WTC11 (cell line): ENCODE measurements around the gene TPM2.
A peak's percentile ranks its signal among the peaks of the same experiment; 100 is the strongest.

Experiments used
- ETV6 ChIP-seq: sonication (generic); formaldehyde crosslinking; IDR thresholded peaks from 2 replicates; pipeline ENCODE4 v1.8.1; 2022; ENCODE audit warnings: mild to moderate bottlenecking, missing genetic modification reagents
- FOXJ3 ChIP-seq: sonication (generic); formaldehyde crosslinking; IDR thresholded peaks from 2 replicates; pipeline ENCODE4 v1.9.0; 2021; ENCODE audit warnings: missing genetic modification reagents, mild to moderate bottlenecking, borderline replicate concordance
- JUN ChIP-seq: sonication (generic); formaldehyde crosslinking; IDR thresholded peaks from 2 replicates; pipeline ENCODE4 v1.8.0; 2023; ENCODE audit warnings: mild to moderate bottlenecking, missing genetic modification reagents
- NFE2L1 ChIP-seq: sonication (generic); formaldehyde crosslinking; IDR thresholded peaks from 2 replicates; pipeline ENCODE4 v1.8.1; 2023; ENCODE audit warnings: missing genetic modification reagents
- TCF7 ChIP-seq: sonication (generic); formaldehyde crosslinking; IDR thresholded peaks from 2 replicates; pipeline ENCODE4 v1.8.0; 2022; ENCODE audit warnings: mild to moderate bottlenecking, low read depth, missing genetic modification reagents, moderate library complexity
- TEAD4 ChIP-seq: sonication (generic); formaldehyde crosslinking; IDR thresholded peaks from 2 replicates; pipeline ENCODE4 v1.8.0; 2022; ENCODE audit warnings: mild to moderate bottlenecking, missing genetic modification reagents
- ZBTB21 ChIP-seq: sonication (generic); formaldehyde crosslinking; IDR thresholded peaks from 2 replicates; pipeline ENCODE4 v1.8.1; 2023; ENCODE audit warnings: mild to moderate bottlenecking, missing genetic modification reagents, borderline replicate concordance
- ZNF416 ChIP-seq: fragments of 250-450 bp; sonication (Bioruptor Pico); IDR thresholded peaks from 2 replicates; pipeline ENCODE4 v1.9.0; 2021; ENCODE audit warnings: mild to moderate bottlenecking, inconsistent platforms
- TF ChIP-seq, protein P1 (sequence below): fragments of 200-600 bp; IDR thresholded peaks from 2 replicates; pipeline ENCODE4 v1.8.0; 2022; ENCODE audit warnings: antibody characterized with exemption
- TF ChIP-seq, protein P2 (sequence below): sonication (generic); formaldehyde crosslinking; IDR thresholded peaks from 2 replicates; pipeline ENCODE4 v1.8.0; 2022; ENCODE audit warnings: mild to moderate bottlenecking, missing genetic modification reagents
- TF ChIP-seq, protein P3 (sequence below): sonication (generic); formaldehyde crosslinking; IDR thresholded peaks from 2 replicates; pipeline ENCODE4 v1.8.0; 2023; ENCODE audit warnings: mild to moderate bottlenecking, missing genetic modification reagents

DNA sequence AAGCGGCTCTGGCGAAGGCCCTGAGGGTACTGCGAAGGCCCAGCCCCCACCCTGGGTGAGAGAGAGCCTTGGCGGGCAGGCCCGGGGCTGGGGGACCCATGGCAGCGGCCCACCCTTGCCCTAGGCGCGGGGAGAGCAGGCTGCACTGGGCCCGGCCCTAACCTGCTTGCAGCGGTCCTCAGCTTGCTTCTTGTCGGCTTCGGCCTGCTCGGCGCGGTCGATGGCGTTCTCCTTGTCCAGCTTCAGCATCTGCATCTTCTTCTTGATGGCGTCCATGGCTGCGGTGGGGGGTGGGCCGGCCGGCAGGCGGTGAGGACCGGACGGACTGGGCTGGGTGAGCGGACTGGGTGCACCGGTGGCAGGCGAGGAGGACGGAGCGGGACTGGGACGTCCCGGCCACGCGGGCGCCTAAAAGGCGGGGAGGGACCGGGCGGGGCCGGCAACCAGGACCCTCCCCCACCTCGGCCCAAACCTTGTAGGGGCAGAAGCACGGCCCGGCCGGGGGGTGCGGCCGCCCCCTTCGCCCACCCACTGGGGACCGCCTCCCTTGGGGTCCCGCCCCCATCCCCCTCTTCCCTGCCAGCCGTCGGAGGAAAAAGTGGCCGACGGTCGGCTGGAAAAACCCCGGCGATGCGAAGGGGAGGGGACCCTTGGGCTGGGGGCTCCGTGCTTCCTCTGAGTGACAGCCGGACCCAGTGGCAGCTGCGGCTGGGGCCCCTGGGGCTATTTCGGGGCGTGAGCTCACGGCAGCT, at the start of gene TPM2:
- no peak for TF ChIP-seq TCF7 (CRISPR knock-in tag)
- TF ChIP-seq, protein P1, sequence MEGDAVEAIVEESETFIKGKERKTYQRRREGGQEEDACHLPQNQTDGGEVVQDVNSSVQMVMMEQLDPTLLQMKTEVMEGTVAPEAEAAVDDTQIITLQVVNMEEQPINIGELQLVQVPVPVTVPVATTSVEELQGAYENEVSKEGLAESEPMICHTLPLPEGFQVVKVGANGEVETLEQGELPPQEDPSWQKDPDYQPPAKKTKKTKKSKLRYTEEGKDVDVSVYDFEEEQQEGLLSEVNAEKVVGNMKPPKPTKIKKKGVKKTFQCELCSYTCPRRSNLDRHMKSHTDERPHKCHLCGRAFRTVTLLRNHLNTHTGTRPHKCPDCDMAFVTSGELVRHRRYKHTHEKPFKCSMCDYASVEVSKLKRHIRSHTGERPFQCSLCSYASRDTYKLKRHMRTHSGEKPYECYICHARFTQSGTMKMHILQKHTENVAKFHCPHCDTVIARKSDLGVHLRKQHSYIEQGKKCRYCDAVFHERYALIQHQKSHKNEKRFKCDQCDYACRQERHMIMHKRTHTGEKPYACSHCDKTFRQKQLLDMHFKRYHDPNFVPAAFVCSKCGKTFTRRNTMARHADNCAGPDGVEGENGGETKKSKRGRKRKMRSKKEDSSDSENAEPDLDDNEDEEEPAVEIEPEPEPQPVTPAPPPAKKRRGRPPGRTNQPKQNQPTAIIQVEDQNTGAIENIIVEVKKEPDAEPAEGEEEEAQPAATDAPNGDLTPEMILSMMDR, result no peak
- peak; percentile 80 for TF ChIP-seq ETV6 (CRISPR knock-in tag)
- TF ChIP-seq FOXJ3 (CRISPR knock-in tag), result no peak
- TF ChIP-seq NFE2L1 (CRISPR knock-in tag), result 0 out of 2 replicates have a peak, but pooled peaks have one; percentile 55
- TF ChIP-seq ZNF416, result no peak
- no peak for TF ChIP-seq TEAD4 (CRISPR knock-in tag)
- TF ChIP-seq, protein P2, sequence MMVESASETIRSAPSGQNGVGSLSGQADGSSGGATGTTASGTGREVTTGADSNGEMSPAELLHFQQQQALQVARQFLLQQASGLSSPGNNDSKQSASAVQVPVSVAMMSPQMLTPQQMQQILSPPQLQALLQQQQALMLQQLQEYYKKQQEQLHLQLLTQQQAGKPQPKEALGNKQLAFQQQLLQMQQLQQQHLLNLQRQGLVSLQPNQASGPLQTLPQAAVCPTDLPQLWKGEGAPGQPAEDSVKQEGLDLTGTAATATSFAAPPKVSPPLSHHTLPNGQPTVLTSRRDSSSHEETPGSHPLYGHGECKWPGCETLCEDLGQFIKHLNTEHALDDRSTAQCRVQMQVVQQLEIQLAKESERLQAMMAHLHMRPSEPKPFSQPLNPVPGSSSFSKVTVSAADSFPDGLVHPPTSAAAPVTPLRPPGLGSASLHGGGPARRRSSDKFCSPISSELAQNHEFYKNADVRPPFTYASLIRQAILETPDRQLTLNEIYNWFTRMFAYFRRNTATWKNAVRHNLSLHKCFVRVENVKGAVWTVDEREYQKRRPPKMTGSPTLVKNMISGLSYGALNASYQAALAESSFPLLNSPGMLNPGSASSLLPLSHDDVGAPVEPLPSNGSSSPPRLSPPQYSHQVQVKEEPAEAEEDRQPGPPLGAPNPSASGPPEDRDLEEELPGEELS (CRISPR knock-in tag), result 0 out of 2 replicates have a peak, but pooled peaks have one; percentile 36
- no peak for TF ChIP-seq JUN (CRISPR knock-in tag)
- TF ChIP-seq ZBTB21 (CRISPR knock-in tag), result no peak; the same call in 1 of the 2 replicates
- TF ChIP-seq, protein P3, sequence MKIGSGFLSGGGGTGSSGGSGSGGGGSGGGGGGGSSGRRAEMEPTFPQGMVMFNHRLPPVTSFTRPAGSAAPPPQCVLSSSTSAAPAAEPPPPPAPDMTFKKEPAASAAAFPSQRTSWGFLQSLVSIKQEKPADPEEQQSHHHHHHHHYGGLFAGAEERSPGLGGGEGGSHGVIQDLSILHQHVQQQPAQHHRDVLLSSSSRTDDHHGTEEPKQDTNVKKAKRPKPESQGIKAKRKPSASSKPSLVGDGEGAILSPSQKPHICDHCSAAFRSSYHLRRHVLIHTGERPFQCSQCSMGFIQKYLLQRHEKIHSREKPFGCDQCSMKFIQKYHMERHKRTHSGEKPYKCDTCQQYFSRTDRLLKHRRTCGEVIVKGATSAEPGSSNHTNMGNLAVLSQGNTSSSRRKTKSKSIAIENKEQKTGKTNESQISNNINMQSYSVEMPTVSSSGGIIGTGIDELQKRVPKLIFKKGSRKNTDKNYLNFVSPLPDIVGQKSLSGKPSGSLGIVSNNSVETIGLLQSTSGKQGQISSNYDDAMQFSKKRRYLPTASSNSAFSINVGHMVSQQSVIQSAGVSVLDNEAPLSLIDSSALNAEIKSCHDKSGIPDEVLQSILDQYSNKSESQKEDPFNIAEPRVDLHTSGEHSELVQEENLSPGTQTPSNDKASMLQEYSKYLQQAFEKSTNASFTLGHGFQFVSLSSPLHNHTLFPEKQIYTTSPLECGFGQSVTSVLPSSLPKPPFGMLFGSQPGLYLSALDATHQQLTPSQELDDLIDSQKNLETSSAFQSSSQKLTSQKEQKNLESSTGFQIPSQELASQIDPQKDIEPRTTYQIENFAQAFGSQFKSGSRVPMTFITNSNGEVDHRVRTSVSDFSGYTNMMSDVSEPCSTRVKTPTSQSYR (CRISPR knock-in tag), result peak; percentile 10; the same call in 1 of the 2 replicates
